Measurements from ENCODE around the gene F9. TPM values are rescaled to one million over a fixed set of nuclear protein-coding genes. Genes with fewer than 3 reads are reported as not detected.

The F9 gene
- not detected for total RNA-seq
- polyA plus RNA-seq = not detected
- long read RNA-seq, donor 1 = 0 reads
- long read RNA-seq, donor 2 = 0 reads
- long read RNA-seq, donor 3 = 0 reads
- long read RNA-seq, donor 4 = 0 reads
- long read RNA-seq, donor 5 = 0 reads
- long read RNA-seq, donor 6 = 0 reads
- long read RNA-seq, donor 7 = 0 reads
- long read RNA-seq, donor 8 = 0 reads
- long read RNA-seq, donor 9 = 0 reads
- long read RNA-seq, donor 10 = 0 reads

GRCh38 chrX:139530550-139530949 lies at the start of gene F9:
TSS of gene F9 (plus strand) at chrX:139530739. CDS start at chrX:139530765, 26 bp downstream.
- H3K36me3 ChIP-seq = no peaks in the 10 kb centered on the region
- TF ChIP-seq POLR2A (IDR thresholded peaks at IDR 0.05) = no peak
- no peak for TF ChIP-seq POLR2AphosphoS5 (IDR thresholded peaks at IDR 0.05)
- TF ChIP-seq EP300 (IDR thresholded peaks at IDR 0.05) = no peak
- TF ChIP-seq CTCF (IDR thresholded peaks at IDR 0.05) = no peak
- H3K27ac ChIP-seq = no peak within 1 kb of the TSS
- H3K4me3 ChIP-seq = no peak within 1 kb of the TSS
- H3K9me3 ChIP-seq = no peaks in the 10 kb centered on the region
- DNase-seq = no peak
- H3K27me3 ChIP-seq = no peaks in the 10 kb centered on the region
- intact Hi-C loops (cut with DNase I; ENCODE audit: low total_unique reads) = no loop called here
- H3K4me1 ChIP-seq = no peaks in the 10 kb centered on the region
- WGBS, 5 donors = 69 to 83% (median 82%) methylated on average over 3 to 4 of the region's 4 CpGs

GRCh38 chrX:139483699-139484098 lies 46.8 kb upstream of the F9 start:
- H3K4me1 ChIP-seq = no peaks in the 10 kb centered on the region
- no peaks in the 10 kb centered on the region for H3K36me3 ChIP-seq
- TF ChIP-seq POLR2A (IDR thresholded peaks at IDR 0.05) (no peak), CTCF (IDR thresholded peaks at IDR 0.05) (no peak), EP300 (IDR thresholded peaks at IDR 0.05) (no peak), POLR2AphosphoS5 (IDR thresholded peaks at IDR 0.05) (no peak)
- WGBS, 5 donors = 11 to 21% (median 17%) methylated on average over 2 of the region's 2 CpGs
- no peaks in the 10 kb centered on the region for H3K27me3 ChIP-seq
- H3K4me3 ChIP-seq = no peak overlapping the region
- intact Hi-C loops (cut with DNase I; ENCODE audit: low total_unique reads) = no loop called here
- H3K27ac ChIP-seq = no peak overlapping the region
- no peaks in the 10 kb centered on the region for H3K9me3 ChIP-seq
- DNase-seq = no peak

DNA sequence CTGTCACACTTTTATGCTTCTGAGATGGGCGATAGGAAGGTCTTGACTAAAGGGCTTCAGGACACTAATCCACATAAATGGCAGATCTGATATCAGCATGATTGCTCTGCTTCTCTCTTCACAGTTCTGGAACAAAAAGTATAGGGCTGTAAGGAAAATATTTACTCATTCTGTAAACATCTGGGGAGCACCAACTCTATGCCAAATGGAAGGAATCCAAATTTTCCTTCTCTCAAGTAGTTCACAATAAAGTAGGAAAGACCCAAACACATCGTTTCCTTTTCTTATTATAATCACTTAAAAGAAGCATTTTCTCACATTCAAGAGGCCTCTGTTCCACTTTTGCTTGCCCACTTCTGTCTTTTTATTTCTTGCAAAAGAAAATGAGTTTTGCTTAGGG lies 45.9 kb upstream of the F9 start:
- intact Hi-C loops (cut with DNase I; ENCODE audit: low total_unique reads) = no loop called here
- Histone ChIP-seq H3K9me3 (no peaks in the 10 kb centered on the region), H3K4me3 (no peak overlapping the region), H3K36me3 (no peaks in the 10 kb centered on the region), H3K27ac (no peak overlapping the region), H3K27me3 (no peaks in the 10 kb centered on the region), H3K4me1 (no peaks in the 10 kb centered on the region)
- TF ChIP-seq EP300 (IDR thresholded peaks at IDR 0.05) = no peak
- no peak for TF ChIP-seq POLR2AphosphoS5 (IDR thresholded peaks at IDR 0.05)
- TF ChIP-seq POLR2A (IDR thresholded peaks at IDR 0.05) = no peak
- TF ChIP-seq CTCF (IDR thresholded peaks at IDR 0.05) = no peak
- WGBS, 5 donors = 16 to 34% (median 25%) methylated on average over 2 of the region's 2 CpGs
- peak in 1 of 2 donors; percentile 9 for DNase-seq

- Histone ChIP-seq H3K9me3 (no peaks in the 10 kb centered on the region), H3K27me3 (no peaks in the 10 kb centered on the region), H3K27ac (no peak overlapping the region), H3K4me1 (no peaks in the 10 kb centered on the region), H3K36me3 (no peaks in the 10 kb centered on the region), H3K4me3 (no peak overlapping the region)
- 65 to 91% (median 68%) methylated on average over 5 of the region's 5 CpGs for WGBS, 5 donors
- DNase-seq = no peak
- TF ChIP-seq EP300 (IDR thresholded peaks at IDR 0.05) (no peak), POLR2A (IDR thresholded peaks at IDR 0.05) (no peak), POLR2AphosphoS5 (IDR thresholded peaks at IDR 0.05) (no peak), CTCF (IDR thresholded peaks at IDR 0.05) (no peak)
- intact Hi-C loops (cut with DNase I; ENCODE audit: low total_unique reads) = no loop called here
These were observed 35.2 kb upstream of the F9 start for GRCh38 chrX:139495324-139495723.
